Fibroblast of pulmonary artery (primary cell): ENCODE data around the gene TRAF2.
A peak's percentile ranks its signal among the peaks of the same experiment; 100 is the strongest.

Source experiments
- DNase-seq: peaks from one replicate; pipeline ENCODE4 v3.0.0-alpha.2; 2010; ENCODE audit warnings: low read depth
- H3K4me3 ChIP-seq: replicated peaks from 2 replicates; pipeline ENCODE4 v1.5.1; 2011; ENCODE audit warnings: low read depth, mild to moderate bottlenecking, control low read depth, low read length, moderate library complexity
- CTCF ChIP-seq: IDR thresholded peaks from 2 replicates; pipeline ENCODE4 v1.5.1; 2011; ENCODE audit warnings: mild to moderate bottlenecking, control low read depth, low read length, inconsistent platforms; ENCODE audit errors: missing control alignments

The TRAF2 gene

GRCh38 chr9:136899196-136899595 lies 12.9 kb downstream of the TRAF2 start:
- no peak overlapping the region for H3K4me3 ChIP-seq
- no peak for TF ChIP-seq CTCF
- DNase-seq = no peak

- DNase-seq = no peak
- TF ChIP-seq CTCF = no peak
- no peak overlapping the region for H3K4me3 ChIP-seq
These were observed 14.2 kb downstream of the TRAF2 start for GRCh38 chr9:136900556-136900955.

GRCh38 chr9:136900988-136901515 lies 14.7 kb downstream of the TRAF2 start:
- DNase-seq = no peak
- no peak for TF ChIP-seq CTCF
- H3K4me3 ChIP-seq = no peak overlapping the region

GRCh38 chr9:136901516-136902258 lies 15.4 kb downstream of the TRAF2 start:
- peak; percentile 33 for DNase-seq
- no peak overlapping the region for H3K4me3 ChIP-seq
- TF ChIP-seq CTCF = no peak

- TF ChIP-seq CTCF = no peak
- DNase-seq = peak; percentile 61
- no peak overlapping the region for H3K4me3 ChIP-seq
These were observed 16.0 kb downstream of the TRAF2 start for GRCh38 chr9:136902259-136902821.

- no peak for TF ChIP-seq CTCF
- no peak for DNase-seq
- no peak overlapping the region for H3K4me3 ChIP-seq
These were observed 16.8 kb downstream of the TRAF2 start for GRCh38 chr9:136903041-136903554.

GRCh38 chr9:136906266-136906665 lies 19.9 kb downstream of the TRAF2 start:
- no peak for TF ChIP-seq CTCF
- H3K4me3 ChIP-seq = no peak overlapping the region
- no peak for DNase-seq
